OCI-LY1 (cell line): Measurements from ENCODE around the gene SPART.

Experiments
- EZH2 ChIP-seq: fragments of 200-600 bp; sonication (generic), shearing (Covaris generic); IDR thresholded peaks from 2 replicates; pipeline ENCODE4 v1.8.0; 2017; ENCODE audit warnings: borderline replicate concordance, mixed run types, mild to moderate bottlenecking, antibody characterized with exemption, low read length, moderate library complexity, mixed read lengths
- TF ChIP-seq, protein P1 (sequence below): fragments of 200-600 bp; sonication (generic), shearing (Covaris generic); IDR thresholded peaks from 2 replicates; pipeline ENCODE4 v1.5.1; 2017; ENCODE audit warnings: mild to moderate bottlenecking, antibody characterized with exemption, low read length, moderate library complexity, mixed read lengths

DNA sequence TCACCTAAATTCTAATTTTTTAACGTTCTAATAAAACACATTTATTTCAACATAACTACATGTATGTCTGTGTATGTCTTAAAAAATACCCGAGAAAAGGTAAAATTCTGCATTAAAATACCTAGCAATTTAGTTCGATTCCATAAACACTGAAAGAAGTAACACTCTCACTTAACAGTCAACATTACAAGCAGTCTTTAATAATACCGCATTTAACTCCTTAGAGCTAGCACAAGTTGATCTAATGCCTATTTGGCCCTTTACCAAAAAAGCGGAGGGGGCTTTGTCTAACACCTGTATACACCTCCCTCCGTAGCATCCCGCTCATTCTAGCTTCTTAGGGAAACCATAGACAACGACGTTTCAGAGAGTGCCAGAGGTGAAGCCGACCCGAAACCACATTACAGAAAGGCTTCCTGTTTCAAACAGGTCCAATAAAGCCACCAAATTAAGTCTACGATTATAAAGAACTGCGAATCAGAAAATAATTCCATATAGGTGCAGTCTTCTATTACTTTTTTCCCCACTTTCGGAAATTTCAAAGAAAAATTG, 1.2 kb downstream of the SPART start:
- TF ChIP-seq, protein P1, sequence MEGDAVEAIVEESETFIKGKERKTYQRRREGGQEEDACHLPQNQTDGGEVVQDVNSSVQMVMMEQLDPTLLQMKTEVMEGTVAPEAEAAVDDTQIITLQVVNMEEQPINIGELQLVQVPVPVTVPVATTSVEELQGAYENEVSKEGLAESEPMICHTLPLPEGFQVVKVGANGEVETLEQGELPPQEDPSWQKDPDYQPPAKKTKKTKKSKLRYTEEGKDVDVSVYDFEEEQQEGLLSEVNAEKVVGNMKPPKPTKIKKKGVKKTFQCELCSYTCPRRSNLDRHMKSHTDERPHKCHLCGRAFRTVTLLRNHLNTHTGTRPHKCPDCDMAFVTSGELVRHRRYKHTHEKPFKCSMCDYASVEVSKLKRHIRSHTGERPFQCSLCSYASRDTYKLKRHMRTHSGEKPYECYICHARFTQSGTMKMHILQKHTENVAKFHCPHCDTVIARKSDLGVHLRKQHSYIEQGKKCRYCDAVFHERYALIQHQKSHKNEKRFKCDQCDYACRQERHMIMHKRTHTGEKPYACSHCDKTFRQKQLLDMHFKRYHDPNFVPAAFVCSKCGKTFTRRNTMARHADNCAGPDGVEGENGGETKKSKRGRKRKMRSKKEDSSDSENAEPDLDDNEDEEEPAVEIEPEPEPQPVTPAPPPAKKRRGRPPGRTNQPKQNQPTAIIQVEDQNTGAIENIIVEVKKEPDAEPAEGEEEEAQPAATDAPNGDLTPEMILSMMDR, result no peak
- TF ChIP-seq EZH2, result no peak
